Activated T-cell treated with anti-CD3 and anti-CD28 coated beads for 4 hours (primary cell): ENCODE measurements around the gene KCND3.

Source experiments
- DNase-seq: peaks from one replicate; pipeline ENCODE4 v3.0.0-alpha.2; 2020

Gene KCND3

GRCh38 chr1:111955755-111956154 lies 33.7 kb downstream of the KCND3 start:
- no peak for DNase-seq

GRCh38 chr1:111953797-111954196 lies 35.7 kb downstream of the KCND3 start:
- no peak for DNase-seq

- DNase-seq: no peak
These were observed 37.3 kb downstream of the KCND3 start for GRCh38 chr1:111952125-111952657.

GRCh38 chr1:111948209-111949171 lies 41.0 kb downstream of the KCND3 start:
- DNase-seq: no peak

- DNase-seq: no peak
These were observed 45.4 kb downstream of the KCND3 start for GRCh38 chr1:111943846-111944749.

GRCh38 chr1:111943066-111943465 lies 46.4 kb downstream of the KCND3 start:
- no peak for DNase-seq

- DNase-seq: no peak
These were observed 50.9 kb downstream of the KCND3 start for GRCh38 chr1:111938536-111938935.

- DNase-seq: no peak
These were observed 51.3 kb downstream of the KCND3 start for GRCh38 chr1:111938123-111938522.

GRCh38 chr1:111937147-111937725 lies 52.2 kb downstream of the KCND3 start:
- DNase-seq: no peak

- no peak for DNase-seq
These were observed 55.2 kb downstream of the KCND3 start for GRCh38 chr1:111934106-111934852.

- no peak for DNase-seq
These were observed 59.1 kb downstream of the KCND3 start for GRCh38 chr1:111930356-111930755.

GRCh38 chr1:111928531-111928930 lies 60.9 kb downstream of the KCND3 start:
- DNase-seq: no peak

GRCh38 chr1:111927652-111928051 lies 61.8 kb downstream of the KCND3 start:
- no peak for DNase-seq

GRCh38 chr1:111924786-111925185 lies 64.7 kb downstream of the KCND3 start:
- DNase-seq: no peak

- no peak for DNase-seq
These were observed 65.7 kb downstream of the KCND3 start for GRCh38 chr1:111923766-111924165.

GRCh38 chr1:111921948-111922347 lies 67.5 kb downstream of the KCND3 start:
- no peak for DNase-seq

- no peak for DNase-seq
These were observed 69.0 kb downstream of the KCND3 start for GRCh38 chr1:111920221-111921024.

GRCh38 chr1:111911776-111912515 lies 77.5 kb downstream of the KCND3 start:
- no peak for DNase-seq

- no peak for DNase-seq
These were observed 78.4 kb downstream of the KCND3 start for GRCh38 chr1:111911061-111911460.

GRCh38 chr1:111909030-111909429 lies 80.4 kb downstream of the KCND3 start:
- no peak for DNase-seq
